GM18505 (cell line): ENCODE measurements around the gene OR1D2.
"Not testable (repeated sequence)": the region's sequence is repeated elsewhere in the genome, so short reads cannot be mapped to it uniquely, and the experiment has no call there.

Source experiments
- ATAC-seq: cut with Tn5 transposase; IDR thresholded peaks from one replicate; pipeline ENCODE4 v1.9.1; 2021; ENCODE audit not compliant: unreplicated experiment
- POLR2A ChIP-seq: IDR thresholded peaks from 4 replicates; pipeline ENCODE4 v1.6.1; 2011; ENCODE audit warnings: borderline replicate concordance; ENCODE audit not compliant: insufficient read depth, insufficient read length; ENCODE audit errors: extremely low read depth

Gene OR1D2, protein sequence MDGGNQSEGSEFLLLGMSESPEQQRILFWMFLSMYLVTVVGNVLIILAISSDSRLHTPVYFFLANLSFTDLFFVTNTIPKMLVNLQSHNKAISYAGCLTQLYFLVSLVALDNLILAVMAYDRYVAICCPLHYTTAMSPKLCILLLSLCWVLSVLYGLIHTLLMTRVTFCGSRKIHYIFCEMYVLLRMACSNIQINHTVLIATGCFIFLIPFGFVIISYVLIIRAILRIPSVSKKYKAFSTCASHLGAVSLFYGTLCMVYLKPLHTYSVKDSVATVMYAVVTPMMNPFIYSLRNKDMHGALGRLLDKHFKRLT

DNA sequence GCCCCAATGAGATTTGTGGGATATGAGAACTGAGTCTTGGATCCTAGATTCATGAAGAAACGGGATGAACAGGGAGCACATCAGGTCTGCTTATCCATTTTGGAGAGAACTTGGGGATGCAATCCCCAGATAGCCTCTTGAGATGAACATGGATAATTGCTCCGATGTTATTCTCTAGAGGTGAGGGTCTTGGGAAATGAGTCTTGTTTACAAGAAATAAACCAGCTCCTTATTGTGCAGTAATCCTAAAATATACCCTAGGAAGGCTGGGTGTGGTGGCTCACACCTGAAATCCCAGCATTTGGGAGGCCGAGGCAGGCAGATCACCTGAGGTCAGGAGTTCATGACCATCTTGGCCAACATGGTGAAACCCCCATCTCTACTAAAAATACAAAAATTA lies at the start of gene OR1D2:
OR1D2 (minus strand) TSS at position 101 of the 400 bp plus-strand sequence. CDS start 11,426 bp downstream, outside the sequence.
- TF ChIP-seq POLR2A, result no peak
- no peak for ATAC-seq

DNA sequence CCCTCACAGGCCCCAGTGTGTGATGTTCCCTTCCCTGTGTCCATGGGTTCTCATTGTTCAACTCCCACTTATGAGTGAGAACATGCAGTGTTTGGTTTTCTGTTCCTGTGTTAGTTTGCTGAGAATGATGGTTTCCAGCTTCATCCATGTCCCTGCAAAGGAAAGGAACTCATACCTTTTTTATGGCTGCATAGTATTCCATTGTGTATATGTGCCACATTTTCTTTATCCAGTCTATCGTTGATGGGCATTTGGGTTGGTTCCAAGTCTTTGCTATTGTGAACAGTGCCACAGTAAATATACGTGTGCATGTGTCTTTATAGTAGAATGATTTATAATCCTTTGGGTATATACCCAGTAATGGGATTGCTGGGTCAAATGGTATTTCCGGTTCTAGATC lies 33.3 kb upstream of the OR1D2 start:
- ATAC-seq, result not testable (repeated sequence)

DNA sequence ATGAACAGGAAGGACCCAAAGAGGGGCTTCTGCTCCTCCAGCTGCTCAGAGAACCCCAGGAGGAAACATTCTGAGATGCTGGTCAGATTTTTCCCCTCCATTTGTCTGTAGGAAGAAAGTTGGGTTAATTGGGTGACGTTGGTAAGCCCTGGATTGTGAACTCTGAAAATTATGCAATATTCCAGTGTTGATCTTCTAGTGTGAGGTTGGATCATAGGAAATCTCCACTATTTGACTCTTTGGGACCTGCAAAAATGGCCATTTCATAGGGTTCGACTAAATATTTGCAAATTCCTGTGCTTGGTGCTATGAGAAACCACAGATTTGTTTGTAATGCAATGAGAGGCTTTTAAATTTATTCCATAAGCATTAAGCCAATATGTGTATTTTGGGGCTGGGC lies 23.2 kb upstream of the OR1D2 start, which contains the start of gene OR1G1:
OR1G1 (minus strand) TSS at position 101 of the 400 bp plus-strand sequence; CDS start at position 101, 0 bp downstream.
- no peak for TF ChIP-seq POLR2A
- no peak for ATAC-seq

DNA sequence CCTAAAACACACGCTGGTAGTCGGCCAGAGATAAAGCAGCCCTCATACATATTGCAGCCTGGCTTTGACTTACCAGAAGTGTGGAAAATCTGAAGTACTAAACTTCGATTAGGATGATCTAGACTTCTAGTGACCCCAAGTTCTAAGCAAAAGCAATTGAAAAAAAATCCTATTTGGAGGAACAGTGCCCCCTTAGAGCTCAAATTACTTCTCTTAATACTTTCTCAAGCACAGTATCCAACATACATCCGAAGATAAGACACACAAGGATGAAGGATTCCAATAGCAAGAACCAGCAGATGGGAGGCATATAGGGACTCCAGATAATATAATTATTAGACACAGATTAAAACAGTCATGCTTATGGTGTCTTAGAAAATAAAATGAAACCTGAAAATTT lies 30.4 kb downstream of the OR1D2 start:
- ATAC-seq, result not testable (repeated sequence)

DNA sequence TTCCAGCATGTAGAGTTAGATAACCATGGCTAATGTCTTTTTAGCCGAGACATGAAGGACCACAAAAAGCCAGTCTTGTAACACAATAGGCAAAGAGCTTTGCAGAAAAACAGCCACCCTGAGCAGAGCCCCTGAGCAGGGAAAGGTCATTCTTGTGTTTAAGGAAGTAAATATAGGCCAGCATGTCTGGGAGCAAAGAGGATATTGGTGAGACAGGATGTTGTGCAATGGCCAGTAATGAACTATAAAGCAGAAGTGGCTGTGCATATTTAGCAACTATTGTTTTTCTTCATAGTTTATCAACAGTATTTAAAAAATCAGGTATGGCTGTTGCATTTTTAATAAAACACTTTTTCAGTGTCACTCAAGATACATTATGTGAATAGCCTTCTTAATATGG lies 39.0 kb downstream of the OR1D2 start:
- ATAC-seq, result not testable (repeated sequence)

DNA sequence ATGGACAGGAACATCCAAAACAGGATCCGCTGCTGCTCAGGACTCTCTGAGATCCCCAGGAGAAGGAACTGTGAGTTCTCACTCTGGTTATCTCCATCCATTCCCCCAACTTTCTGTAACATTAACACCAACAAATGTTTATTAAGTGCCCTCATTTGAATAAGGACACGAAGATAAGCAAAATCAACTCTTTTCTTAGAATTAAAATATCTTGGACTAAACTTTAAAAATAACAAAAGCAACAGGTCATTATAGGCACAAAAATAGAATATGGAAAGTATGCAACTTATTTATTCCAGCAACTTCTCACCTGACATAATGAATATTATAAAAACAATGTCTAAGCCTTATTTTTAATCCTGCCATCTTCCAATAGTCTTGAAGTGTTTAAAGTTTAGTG lies 40.7 kb downstream of the OR1D2 start, which contains the start of gene OR1D5:
OR1D5 (minus strand) TSS at position 101 of the 400 bp plus-strand sequence; CDS start at position 101, 0 bp downstream.
- not testable (repeated sequence) for ATAC-seq

DNA sequence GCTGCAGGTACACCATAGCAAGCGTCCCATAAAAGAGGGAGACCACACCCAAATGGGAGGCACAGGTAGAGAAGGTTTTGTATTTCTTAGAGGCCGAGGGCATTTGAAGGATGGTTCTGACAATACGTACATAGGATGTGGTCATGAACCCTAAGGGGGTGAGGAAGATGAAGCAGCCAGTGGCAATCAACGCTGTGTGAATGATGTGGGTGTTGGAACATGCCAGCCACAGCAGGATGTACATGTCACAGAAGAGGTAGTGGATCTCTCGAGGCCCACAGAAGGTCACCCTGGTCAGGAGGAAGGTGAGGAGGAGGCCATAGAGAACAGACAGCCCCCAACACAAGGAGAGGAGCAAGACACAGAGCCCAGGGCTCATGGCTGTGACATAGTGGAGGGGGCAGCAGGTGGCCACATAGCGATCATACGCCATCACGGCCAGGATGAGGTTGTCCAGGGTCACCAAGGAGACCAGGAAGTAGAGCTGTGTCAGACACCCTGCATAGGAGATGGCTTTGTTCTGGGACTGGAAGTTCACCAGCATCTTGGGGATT lies 41.3 kb downstream of the OR1D2 start:
- ATAC-seq, result not testable (repeated sequence)

DNA sequence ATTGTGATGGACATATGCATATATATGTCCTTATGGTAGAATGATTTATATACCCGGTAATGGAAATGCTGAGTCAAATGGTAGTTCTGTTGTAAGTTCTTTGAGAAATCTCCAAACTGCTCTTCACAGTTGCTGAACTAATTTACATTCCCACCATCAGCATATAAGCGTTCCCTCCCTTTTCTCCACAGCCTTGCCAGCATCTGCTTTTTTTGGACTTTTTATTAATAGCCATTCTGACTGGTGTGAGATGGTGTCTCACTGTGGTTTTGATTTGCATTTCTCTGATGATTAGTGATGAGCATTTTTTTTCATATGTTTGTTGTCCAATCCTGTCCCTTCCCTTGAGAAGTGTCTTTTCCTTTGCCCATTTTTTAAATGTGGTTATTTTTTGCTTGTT lies 49.4 kb downstream of the OR1D2 start:
- ATAC-seq, result not testable (repeated sequence)

DNA sequence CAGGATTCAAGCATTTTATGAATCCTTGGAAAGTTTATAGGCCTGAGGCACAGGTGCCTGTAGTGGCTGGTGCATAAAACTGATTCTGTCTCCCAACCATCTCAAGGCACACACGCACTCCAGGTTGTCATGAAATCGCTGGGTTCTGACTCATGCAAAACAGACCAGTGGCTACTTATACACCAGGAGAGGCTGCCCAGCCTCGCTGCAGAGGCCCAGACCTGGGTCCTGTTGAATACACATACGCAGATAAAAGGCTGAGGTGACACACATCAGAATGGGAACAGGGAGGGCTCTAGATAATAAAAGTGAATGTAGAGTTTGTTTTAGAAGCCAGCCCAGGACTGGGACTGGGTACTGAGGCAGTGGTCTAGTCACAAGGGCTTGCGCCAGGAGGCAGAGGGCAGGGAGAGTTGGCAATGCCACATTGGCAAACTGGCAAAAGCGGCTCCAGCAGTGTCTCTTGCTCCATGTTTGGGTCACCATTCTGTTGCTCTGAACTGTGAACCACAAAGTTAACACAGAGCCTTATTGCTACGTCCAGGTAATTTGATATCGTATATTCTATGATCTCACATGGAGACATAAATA lies 54.4 kb downstream of the OR1D2 start:
- ATAC-seq, result no peak

DNA sequence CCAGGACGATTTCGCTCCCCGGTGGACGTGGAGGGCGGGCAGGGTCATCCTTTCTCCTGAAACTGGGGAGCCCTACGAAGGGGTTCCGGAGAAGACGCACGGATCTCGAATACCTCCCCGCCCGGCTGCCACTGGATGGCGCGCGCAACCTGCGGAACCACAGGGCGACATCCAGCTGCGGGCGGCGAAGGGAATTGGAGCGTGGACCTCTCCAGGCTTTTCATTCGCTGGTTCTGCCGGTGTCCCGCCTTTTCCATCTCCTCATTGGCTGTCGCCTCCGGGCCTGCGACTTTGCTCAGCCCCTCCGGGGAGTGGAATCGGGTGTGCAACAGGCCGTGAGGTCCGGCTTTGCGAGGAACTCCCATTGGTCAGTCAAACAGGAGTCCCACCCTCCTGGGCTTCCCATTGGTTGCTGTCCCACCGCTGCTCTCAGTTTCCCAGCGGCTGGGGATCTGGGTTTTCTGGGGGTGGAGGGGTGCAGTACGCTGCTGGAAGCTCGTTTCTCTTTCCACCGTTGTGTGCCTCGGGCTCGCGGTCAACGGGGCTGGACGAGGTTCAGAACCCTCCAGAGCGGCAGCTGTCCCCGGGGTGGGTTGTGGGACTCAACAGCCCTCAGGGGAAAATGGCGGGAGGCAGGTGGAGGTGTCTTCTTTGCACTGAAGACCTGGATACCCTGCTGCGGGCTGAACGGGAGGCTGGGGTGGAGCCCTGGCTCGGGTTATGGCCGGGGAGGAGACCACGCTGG lies 55.3 kb downstream of the OR1D2 start:
- ATAC-seq, result peak; percentile 93
- peak; percentile 32 for TF ChIP-seq POLR2A

More for the DNA sequence above, 54.4 kb downstream of the OR1D2 start:
- no peak for TF ChIP-seq POLR2A

DNA sequence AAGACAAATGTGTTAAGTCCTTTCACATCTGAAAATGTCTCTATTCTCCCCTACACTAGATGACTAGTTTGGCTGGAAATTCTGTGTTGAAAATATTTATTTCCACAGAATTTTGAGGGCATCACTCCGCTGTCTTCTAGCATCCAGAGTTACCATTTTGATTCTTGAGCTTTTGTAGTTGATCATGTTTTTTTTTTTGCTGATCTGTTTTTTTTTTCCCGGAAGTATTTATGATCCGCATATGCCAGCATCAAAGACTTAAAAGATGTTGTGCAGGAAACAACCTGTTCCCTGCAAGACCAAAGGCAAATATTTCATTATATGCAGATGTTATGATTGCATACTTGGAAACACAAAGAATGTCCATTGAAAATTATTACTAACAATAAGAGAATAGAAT lies 57.5 kb downstream of the OR1D2 start:
- ATAC-seq, result no peak
- TF ChIP-seq POLR2A, result no peak

DNA sequence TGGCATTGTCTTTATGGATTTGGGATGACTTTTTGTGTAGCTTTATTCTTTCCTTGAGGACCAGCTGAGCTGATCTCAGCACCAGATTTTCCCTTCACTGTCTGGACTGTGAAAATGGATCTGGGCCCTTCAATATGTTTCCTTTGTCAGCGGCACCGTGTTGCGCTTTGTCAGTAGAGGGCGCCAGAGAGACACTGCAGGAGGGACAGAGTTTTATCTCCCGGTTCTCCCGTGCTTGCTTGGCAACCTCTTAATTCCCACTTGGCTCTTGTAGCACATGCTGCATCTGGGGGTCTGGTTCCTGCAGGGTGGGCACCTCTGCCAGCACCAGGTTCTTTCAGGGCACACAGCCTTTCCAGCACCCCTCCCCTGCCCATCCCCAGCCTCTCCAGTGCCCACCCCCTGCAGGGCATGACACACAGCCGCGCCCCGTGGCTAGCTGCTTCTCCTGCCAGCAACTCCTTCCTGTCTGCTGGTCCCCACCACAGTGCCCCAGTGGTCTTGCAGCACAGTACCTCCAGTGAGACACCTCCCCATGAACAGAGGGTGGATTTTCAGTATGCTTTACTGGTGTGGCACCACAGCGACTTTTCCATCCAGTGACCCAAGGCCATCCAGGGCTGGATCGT lies 60.4 kb downstream of the OR1D2 start:
- TF ChIP-seq POLR2A, result no peak
- no peak for ATAC-seq

DNA sequence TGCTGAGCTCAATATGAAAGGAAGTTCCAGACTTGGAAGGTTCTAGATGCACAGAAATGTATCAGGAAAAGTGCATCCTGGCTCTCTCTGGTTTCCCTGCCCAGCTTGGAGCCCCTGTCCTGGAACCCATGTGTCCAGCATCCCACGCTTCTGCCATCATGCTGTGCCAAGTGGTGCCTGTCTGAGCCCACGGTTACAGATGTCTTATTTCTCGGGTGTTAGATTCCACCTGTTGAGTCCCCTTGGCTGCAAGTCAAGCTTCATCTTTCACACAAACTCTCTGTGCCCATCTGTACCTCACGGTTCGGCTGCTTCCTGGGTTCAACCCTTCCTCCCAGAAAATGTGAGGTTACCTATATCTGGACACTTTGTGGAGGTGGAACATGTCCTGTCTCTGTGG lies 63.3 kb downstream of the OR1D2 start:
- TF ChIP-seq POLR2A, result no peak
- ATAC-seq, result no peak

DNA sequence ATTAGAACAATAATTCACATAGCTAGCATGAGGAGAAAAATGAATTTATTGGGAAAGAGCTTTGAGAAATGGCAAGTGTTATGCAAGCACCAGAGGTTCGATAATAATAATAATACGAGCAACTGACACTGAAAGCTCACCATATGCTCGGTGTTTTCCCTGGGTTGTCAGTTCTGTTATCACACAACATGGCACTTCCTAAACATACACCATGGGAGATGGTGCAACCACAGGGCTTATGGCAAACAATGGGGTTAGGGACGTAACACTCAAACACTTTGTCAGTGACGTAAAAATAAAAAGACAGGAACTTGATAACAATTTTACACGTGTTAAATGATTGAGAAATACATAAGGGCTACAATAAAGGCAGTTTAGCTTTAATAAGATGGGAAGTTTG lies 64.5 kb downstream of the OR1D2 start:
- no peak for TF ChIP-seq POLR2A
- ATAC-seq, result no peak
